ENCODE results near the gene NR4A1. TPM values are rescaled to one million over a fixed set of nuclear protein-coding genes. Genes with fewer than 3 reads are reported as not detected.

Gene NR4A1
- total and polyA plus RNA-seq, 10 of the 15 experiments (the other 5 are each of a cell fraction or from before 2014, with no cell fraction given): 0.05 to 7.9 (median 2.2) TPM; not detected in 1

- TF ChIP-seq SMC3 (IDR thresholded peaks at IDR 0.05; ENCODE audit: borderline replicate concordance, low read length): no peak
- no peak for TF ChIP-seq RELA (IDR thresholded peaks at IDR 0.05; ENCODE audit: borderline replicate concordance, partially characterized antibody)
- no peak for TF ChIP-seq SIX5 (IDR thresholded peaks at IDR 0.05; ENCODE audit: low read depth, low read length, severe bottlenecking)
- TF ChIP-seq, protein P1, sequence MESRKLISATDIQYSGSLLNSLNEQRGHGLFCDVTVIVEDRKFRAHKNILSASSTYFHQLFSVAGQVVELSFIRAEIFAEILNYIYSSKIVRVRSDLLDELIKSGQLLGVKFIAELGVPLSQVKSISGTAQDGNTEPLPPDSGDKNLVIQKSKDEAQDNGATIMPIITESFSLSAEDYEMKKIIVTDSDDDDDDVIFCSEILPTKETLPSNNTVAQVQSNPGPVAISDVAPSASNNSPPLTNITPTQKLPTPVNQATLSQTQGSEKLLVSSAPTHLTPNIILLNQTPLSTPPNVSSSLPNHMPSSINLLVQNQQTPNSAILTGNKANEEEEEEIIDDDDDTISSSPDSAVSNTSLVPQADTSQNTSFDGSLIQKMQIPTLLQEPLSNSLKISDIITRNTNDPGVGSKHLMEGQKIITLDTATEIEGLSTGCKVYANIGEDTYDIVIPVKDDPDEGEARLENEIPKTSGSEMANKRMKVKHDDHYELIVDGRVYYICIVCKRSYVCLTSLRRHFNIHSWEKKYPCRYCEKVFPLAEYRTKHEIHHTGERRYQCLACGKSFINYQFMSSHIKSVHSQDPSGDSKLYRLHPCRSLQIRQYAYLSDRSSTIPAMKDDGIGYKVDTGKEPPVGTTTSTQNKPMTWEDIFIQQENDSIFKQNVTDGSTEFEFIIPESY (IDR thresholded peaks at IDR 0.05): no peak
- no peak for TF ChIP-seq CEBPB (IDR thresholded peaks at IDR 0.05; ENCODE audit: borderline replicate concordance in 1 of 2, low read depth in 2 of 2, low read length in 2 of 2)
Measured at GRCh38 chr12:52060498-52061177, 9.4 kb downstream of the NR4A1 start (continued).

DNA sequence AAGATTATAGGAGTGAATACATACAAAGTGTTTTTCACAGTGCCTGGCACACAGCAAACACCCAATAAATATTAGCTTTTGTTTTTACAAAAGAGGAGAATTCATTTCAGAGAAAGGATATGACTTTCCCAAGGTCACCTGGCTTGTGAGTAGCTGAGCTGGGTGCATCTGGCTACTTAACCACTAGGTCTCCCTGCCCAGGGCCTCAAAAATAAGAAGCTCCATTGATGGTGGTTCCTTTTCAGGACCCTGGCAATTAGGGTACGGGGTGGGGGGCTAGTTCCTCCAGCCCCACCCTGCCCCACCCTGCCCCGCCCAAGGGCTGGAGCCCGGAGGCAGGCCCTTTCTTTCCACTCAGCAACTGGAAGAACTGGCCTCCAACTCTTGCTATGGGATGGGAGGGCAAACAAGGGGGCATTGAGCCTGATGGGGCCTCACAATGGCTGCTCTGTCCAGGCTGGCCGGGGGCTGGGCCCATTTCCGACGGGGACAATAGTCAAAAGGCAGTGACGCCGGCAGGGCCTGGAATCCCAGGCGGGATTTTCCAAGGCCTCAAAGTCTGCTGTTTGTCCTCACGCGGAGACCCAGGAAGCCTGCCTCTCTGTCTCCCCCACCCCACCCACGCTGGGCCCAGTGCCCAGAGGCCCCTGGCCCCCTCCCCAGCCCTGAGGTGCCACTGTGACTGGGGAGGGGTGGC lies 10.4 kb downstream of the NR4A1 start:
- ChIA-PET RAD21 (ENCODE audit: unreplicated experiment) (interaction anchor here (0.9 to 1.6 kb wide), 3 partner anchors 25 to 57 kb away, joined by 3 to 6 read pairs (median 3); no protein-coding TSS in a partner anchor), CTCF (interaction anchor here (1.5 to 15.1 kb wide), 2 partner anchors 21 to 35 kb away, joined by 4 to 208 read pairs; no protein-coding TSS in a partner anchor), POLR2A (interaction anchor here (0.9 to 1.1 kb wide), 2 partner anchors 11 to 30 kb away, joined by 3 read pairs; partner anchors contain the start of gene NR4A1), SMC1A (ENCODE audit: uncharacterized antibody, unreplicated experiment) (interaction anchor here (1.2 to 1.7 kb wide), 2 partner anchors 36 to 39 kb away, joined by 3 read pairs; no protein-coding TSS in a partner anchor)
- Histone ChIP-seq H3K4me1 (ENCODE audit: control insufficient read depth, insufficient read depth, low read length) (no peaks in the 10 kb centered on the region), H3K79me2 (ENCODE audit: control insufficient read depth, insufficient read depth, low read length) (no peaks in the 10 kb centered on the region), H4K20me1 (ENCODE audit: control insufficient read depth, insufficient read depth) (no peaks in the 10 kb centered on the region), H3K27ac (ENCODE audit: control insufficient read depth, insufficient read depth) (no peak overlapping the region), H3K9ac (ENCODE audit: control insufficient read depth, insufficient read depth, low read length) (no peak overlapping the region), H3K4me3 (no peak overlapping the region), H3K4me2 (ENCODE audit: control insufficient read depth, insufficient read depth) (no peak overlapping the region), H3K36me3 (ENCODE audit: control insufficient read depth in 2 of 2, insufficient read depth in 2 of 2, low read length in 1 of 2) (no peaks in the 10 kb centered on the region; a peak in 1 of 4 replicates), H3K9me3 (replicated peaks; ENCODE audit: control insufficient read depth, insufficient read depth, low read length) (no peaks in the 10 kb centered on the region), H3K27me3 (replicated peaks in 1 of 2; ENCODE audit: control insufficient read depth in 2 of 2, insufficient read depth in 2 of 2, low read length in 1 of 2) (no peaks in the 10 kb centered on the region; a peak in 2 of 4 replicates), H2AFZ (ENCODE audit: control insufficient read depth, low read depth, low read length) (no peak overlapping the region)
- ATAC-seq (no peak), FAIRE-seq (no peak), DNase-seq (ENCODE audit: low read depth, low spot score) (no peak)
- BruUV-seq (replicated peaks): no TSS peak
- 40% methylated on average over 10 of the region's 12 CpGs for WGBS (ENCODE audit: insufficient coverage, insufficient replicate concordance, low lambda C conversion rate, missing lambda C conversion rate)
- intact Hi-C loops (cut with micrococcal nuclease; ENCODE audit: unreplicated experiment) (no loop called here), in situ Hi-C loops (cut with MboI) (no loop called here)
- TF ChIP-seq, protein P2, sequence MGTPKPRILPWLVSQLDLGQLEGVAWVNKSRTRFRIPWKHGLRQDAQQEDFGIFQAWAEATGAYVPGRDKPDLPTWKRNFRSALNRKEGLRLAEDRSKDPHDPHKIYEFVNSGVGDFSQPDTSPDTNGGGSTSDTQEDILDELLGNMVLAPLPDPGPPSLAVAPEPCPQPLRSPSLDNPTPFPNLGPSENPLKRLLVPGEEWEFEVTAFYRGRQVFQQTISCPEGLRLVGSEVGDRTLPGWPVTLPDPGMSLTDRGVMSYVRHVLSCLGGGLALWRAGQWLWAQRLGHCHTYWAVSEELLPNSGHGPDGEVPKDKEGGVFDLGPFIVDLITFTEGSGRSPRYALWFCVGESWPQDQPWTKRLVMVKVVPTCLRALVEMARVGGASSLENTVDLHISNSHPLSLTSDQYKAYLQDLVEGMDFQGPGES (IDR thresholded peaks at IDR 0.05): no peak
- no peak for TF ChIP-seq PAX8 (IDR thresholded peaks at IDR 0.05)
- TF ChIP-seq ZNF217 (IDR thresholded peaks at IDR 0.05): no peak
- TF ChIP-seq CEBPB (IDR thresholded peaks at IDR 0.05; ENCODE audit: borderline replicate concordance in 1 of 2, low read depth in 2 of 2, low read length in 2 of 2): no peak
- TF ChIP-seq SUPT20H (IDR thresholded peaks at IDR 0.05; ENCODE audit: borderline replicate concordance, control insufficient read depth, low read depth, low read length): no peak
- TF ChIP-seq, protein P3, sequence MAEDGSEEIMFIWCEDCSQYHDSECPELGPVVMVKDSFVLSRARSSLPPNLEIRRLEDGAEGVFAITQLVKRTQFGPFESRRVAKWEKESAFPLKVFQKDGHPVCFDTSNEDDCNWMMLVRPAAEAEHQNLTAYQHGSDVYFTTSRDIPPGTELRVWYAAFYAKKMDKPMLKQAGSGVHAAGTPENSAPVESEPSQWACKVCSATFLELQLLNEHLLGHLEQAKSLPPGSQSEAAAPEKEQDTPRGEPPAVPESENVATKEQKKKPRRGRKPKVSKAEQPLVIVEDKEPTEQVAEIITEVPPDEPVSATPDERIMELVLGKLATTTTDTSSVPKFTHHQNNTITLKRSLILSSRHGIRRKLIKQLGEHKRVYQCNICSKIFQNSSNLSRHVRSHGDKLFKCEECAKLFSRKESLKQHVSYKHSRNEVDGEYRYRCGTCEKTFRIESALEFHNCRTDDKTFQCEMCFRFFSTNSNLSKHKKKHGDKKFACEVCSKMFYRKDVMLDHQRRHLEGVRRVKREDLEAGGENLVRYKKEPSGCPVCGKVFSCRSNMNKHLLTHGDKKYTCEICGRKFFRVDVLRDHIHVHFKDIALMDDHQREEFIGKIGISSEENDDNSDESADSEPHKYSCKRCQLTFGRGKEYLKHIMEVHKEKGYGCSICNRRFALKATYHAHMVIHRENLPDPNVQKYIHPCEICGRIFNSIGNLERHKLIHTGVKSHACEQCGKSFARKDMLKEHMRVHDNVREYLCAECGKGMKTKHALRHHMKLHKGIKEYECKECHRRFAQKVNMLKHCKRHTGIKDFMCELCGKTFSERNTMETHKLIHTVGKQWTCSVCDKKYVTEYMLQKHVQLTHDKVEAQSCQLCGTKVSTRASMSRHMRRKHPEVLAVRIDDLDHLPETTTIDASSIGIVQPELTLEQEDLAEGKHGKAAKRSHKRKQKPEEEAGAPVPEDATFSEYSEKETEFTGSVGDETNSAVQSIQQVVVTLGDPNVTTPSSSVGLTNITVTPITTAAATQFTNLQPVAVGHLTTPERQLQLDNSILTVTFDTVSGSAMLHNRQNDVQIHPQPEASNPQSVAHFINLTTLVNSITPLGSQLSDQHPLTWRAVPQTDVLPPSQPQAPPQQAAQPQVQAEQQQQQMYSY (CRISPR knock-in tag; IDR thresholded peaks at IDR 0.05): no peak
- TF ChIP-seq SPI1 (IDR thresholded peaks at IDR 0.05; ENCODE audit: borderline replicate concordance, insufficient read depth, low read depth, low read length): no peak
- no peak for TF ChIP-seq CBX3 (IDR thresholded peaks at IDR 0.05; ENCODE audit: borderline replicate concordance, low read depth)
- TF ChIP-seq JUNB (IDR thresholded peaks at IDR 0.05): no peak
- TF ChIP-seq RFX5 (IDR thresholded peaks at IDR 0.05; ENCODE audit: low read depth, low read length): no peak
